Measurements from ENCODE around the gene SLC22A3.
"Not testable (repeated sequence)": the region's sequence is repeated elsewhere in the genome, so short reads cannot be mapped to it uniquely, and the experiment has no call there.

Gene SLC22A3

DNA sequence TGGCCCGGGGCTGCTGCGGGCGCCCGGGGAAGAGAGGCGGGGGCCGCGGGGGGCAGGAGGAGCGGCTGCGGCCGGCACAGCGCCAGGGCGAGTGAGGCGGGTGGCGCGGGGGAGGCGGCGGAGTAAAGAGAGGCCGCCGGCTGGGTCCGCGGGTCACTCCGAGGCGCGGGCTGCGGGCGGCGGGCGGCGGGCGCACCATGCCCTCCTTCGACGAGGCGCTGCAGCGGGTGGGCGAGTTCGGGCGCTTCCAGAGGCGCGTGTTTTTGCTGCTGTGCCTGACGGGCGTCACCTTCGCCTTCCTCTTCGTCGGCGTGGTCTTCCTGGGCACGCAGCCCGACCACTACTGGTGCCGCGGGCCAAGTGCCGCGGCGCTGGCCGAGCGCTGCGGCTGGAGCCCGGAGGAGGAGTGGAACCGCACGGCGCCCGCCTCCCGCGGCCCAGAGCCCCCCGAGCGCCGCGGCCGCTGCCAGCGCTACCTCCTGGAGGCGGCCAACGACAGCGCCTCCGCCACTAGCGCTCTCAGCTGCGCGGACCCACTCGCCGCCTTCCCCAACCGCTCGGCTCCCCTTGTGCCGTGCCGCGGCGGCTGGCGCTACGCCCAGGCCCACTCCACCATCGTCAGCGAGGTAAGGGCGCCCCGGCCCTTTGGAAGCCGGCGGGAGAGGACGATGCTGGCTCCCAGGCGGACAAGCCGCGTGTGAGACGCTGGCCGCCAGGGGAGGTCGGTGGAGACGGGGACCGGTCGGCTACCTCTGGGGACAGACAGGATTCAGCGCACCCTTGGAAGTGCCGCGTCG, at the start of gene SLC22A3:
Gene SLC22A3 (plus strand): TSS at position 156 of the 797 bp plus-strand sequence. CDS start 42 bp downstream, at position 198.
- DNase-seq: no peak

DNA sequence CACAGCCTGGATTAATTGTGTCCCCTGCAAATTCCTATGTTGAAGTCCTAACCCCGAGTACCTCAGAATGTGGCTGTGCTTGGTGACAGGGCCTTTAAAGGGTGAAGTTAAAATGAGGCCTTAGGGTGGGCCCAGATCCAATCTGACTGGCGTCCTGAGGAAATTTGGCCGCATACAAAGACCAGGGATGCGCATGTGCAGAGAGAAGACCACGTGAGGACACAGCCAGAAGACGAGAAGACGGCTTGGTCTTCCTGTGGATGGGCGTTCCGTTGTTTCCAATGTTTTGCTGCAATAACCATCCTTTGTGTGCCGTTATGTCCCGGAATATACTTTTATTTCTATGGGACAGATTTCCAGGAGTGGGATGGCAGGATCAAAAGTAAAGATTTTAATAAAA, 48.6 kb upstream of the SLC22A3 start:
- DNase-seq: no peak

GRCh38 chr6:160300076-160300695, 48.0 kb upstream of the SLC22A3 start:
- no peak for DNase-seq

GRCh38 chr6:160301339-160301738, 46.8 kb upstream of the SLC22A3 start:
- no peak for DNase-seq

DNA sequence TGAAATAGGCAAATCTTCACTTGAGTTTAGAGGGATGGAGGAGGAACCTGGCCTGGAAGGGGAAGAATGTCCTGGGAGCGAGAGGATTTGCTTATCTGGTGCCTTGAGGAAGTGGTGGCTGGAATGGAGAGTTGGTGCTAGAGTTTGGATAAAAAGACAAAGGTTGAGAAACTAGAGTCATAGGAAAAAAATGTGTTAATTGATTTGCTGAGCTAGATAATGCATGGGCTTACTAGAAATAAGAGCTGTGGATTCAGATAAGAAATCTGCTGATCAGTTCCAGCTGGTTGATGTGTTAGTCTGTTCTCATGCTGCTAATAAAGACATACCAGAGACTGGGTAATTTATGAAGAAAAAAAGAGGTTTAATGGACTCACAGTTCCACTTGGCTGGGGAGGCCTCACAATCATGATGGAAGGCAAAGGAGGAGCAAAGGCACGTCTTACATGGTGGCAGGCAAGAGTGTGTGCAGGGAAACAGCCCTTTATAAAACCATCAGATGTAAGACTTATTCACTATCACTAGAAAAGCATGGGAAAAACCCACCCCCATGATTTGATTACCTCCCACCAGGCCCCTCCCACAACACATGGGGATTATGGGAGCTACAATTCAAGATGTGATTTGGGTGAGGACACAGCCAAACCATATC, 45.6 kb upstream of the SLC22A3 start:
- DNase-seq: not testable (repeated sequence)

- no peak for DNase-seq
Observed at GRCh38 chr6:160303806-160304205, 44.4 kb upstream of the SLC22A3 start.

DNA sequence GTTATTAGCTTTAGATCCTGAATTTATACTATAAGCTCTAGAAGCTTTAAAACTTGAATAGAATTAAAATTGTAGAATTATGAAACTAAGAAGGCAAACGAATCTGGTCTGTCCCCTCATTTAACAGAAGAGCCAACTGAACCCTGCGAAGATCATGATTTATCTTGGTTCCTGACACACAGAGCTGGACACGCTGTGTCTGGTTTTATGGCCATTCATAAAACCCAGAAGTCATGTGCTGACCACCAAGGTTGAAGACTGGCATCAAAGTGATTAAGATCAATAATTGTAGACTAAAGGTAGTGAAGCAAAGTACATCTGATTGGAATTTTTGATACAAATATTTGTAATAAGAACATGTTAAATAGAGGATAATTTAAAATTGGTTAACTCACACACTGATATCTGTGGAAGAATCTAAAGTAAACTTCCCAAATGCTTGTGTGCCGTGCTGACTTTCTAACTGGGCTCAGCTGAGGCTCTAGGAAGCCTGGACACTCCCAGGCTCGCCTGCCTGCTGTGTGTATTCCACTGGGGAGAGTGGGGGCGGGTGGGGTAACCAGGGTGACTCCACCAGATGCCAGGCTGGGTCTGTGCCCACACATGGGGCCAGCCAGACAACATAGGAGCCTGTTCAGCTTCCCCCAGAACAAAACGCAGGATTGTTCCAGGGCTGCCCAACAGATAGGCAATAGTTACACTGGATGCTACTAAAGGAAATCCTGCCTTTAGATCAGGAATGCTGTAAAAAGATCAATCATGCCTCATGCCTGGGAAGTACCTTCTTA, 42.1 kb upstream of the SLC22A3 start:
- no peak for DNase-seq

GRCh38 chr6:160309718-160310117, 38.5 kb upstream of the SLC22A3 start:
- no peak for DNase-seq

DNA sequence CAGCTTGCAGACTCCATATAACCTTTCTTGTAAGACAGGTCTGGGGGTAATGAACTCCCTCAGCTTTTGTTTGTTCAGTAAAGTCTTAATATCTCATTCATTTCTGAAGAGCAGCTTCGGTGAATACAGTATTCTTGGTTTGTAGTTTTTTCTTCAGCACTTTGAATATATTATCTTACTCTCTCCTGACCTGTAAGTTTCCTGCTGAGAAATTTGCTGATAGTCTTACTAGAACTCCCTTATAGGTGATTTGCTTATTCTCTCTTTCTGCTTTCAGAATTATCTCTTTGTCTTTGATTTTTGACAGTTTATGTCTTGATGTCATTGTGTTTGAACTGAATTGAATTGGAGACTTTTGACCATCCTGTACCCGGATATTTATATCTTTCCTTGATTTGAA, 35.3 kb upstream of the SLC22A3 start:
- DNase-seq: no peak

DNA sequence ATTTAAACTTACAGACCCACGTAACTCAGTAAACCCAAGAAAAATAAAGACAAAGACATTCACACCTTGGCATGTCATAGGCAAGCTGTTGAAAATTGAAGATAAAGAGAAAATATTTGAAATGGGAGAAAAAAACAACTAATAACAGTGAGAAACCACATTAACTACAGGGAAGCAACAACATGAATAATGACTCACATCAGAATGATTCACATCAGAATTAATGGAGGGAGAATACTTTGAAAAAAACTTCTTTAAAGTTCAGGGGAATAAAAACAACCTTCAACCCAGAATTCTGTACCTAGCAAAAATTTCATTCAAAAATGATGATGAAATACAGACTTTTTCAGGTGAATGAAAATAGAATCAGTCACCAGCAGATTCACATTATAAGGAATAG, 32.9 kb upstream of the SLC22A3 start:
- no peak for DNase-seq

GRCh38 chr6:160316261-160316660, 31.9 kb upstream of the SLC22A3 start:
- no peak for DNase-seq

GRCh38 chr6:160319246-160319645, 28.9 kb upstream of the SLC22A3 start:
- no peak for DNase-seq

DNA sequence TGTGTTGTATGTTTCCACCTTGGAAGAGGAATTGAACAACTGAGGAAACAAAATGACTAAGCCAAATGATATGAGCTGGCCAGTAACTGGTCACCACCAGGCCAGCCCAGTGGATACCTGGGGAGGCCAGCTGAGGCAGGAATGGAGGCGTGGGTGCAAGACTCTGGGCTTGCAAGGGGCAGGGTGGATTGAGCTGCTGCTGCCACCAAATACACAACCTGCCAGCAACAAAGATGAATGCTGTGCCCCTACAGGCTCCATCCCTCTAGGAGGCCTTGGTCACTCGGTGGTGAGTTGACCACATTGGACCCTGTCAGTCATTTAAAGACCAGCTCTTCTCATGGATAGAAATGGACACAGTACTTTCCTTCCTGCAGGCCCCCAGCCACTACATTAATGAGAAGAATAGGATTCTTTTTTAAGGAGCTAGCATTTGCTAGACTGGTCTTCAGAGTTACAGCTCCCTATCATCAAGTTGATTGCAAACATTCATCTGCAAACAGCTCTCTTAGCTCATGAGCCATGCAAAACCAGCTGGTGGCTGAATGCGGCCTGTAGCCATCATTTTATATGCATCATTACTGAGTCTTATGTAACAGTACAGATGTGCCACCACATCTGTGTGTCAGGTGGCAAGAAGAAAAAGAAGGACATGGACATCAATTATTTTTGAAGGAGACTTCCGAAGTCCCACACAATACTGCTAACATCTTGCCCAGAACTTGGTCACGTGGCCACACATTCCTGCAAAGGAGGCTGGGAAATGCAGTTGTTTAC, 26.3 kb upstream of the SLC22A3 start:
- DNase-seq: no peak

DNA sequence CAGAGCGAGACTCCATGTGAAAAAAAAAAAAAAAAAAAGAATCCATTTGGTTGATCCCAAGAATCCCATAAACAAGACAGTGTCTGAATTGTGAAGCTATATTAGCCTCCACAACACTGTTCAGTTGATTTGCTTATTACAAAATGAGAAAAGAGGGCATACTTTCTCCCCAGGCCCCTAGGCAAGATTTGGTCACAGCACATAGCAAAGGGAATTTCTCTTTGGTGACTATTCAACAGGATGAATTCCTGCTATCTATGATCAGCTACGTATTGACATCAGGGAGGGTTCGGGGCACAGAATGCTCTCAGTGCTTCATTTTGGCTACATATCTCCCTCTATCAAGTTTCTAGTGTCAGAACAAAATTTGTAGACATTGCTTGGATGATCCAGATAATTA, 20.2 kb upstream of the SLC22A3 start:
- DNase-seq: no peak

- no peak for DNase-seq
Observed at GRCh38 chr6:160328447-160328846, 19.7 kb upstream of the SLC22A3 start.

DNA sequence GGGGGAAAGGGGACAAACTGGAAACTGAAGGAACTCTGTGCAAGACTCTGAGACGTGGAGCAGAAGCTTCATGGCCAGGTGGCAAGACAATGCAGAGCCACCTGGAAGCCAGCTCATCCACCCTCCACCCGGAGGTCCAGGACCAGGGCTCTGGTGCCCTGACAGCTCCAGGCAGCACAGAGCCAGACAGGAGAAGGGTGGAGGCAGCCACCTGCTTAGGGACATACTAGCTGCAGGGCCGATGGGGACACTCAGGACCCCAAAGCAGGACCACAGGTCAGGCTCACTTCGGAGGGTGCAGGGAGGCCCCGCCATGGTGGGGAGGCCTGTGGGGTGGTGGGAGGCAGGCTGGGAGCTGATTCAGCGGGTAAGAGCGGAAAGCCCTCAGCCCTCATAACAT, 19.0 kb upstream of the SLC22A3 start:
- no peak for DNase-seq

DNA sequence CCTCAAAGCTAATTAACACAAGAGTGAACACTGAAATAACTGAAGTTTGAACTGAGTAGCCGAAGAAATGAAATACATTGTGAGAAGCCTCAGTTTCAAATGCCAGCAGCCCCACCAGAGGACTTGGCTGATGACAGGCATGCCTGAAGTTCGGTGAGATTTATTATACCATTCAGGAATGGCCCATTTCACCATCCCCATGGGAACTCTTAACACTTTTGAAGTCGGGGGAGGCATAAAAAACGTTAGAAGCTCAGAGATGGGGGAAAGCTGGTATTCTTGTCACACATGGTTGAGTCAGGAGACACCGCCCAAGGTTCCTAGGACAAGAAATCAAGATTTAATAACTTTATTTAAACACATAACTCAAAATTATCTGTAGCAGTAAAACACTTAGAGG, 17.6 kb upstream of the SLC22A3 start:
- no peak for DNase-seq

DNA sequence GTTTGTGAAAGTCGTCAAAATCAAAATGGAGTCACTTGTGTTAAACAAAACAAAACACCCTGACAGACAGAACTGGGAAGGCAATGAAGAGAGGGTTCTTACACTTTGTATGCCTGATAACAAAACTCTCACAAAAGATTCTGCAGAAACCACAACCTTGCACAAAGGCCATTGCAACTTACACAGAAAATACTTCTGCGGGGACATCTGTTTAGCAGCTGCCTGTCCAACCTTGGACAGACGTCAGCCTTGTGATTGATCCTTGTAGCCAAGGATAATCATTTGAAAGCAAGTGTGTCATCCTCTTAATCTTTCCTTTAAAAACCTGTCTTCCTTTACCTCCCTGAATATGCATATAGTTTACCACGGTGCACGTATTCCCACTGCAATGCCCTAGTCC, 17.0 kb upstream of the SLC22A3 start:
- DNase-seq: no peak

DNA sequence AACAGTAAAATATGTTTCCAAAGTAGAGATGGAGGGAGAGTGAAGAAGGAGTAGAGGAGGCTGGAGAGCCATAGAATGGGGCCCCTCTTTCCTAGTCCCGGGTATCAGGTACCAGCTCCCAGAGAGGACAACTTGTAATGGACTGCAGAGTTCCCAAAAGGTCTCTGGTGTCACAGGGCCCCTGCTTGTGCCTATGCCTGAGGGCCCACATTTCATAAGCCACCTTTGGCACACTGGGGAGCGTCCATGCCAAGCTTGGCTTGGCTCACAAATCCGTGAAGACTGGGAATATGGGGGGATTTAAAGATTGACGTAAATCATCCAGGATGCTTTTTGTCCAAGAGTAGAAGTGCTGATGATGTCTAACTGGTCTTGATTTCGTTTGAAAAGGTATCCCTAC, 16.4 kb upstream of the SLC22A3 start:
- DNase-seq: no peak

GRCh38 chr6:160333101-160333500, 15.1 kb upstream of the SLC22A3 start:
- DNase-seq: no peak

DNA sequence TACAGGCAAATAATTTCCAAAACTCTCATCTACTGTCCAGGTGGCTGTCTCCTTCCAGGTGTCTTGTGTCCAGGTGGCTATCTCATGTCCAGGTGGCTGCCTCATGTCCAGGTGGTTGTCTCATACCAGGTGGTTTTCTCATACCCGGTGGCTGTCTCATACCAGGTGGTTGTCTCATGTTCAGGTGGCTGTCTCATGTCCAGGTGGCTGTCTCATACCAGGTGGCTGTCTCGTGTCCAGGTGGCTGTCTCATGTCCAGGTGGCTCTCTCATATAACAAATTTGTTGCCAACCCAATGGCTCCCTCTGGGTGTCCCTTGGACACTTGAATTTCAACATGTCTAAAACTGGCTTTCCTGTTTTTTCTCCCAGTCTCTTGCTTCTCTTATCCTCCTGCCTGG, 14.3 kb upstream of the SLC22A3 start:
- DNase-seq: no peak

- no peak for DNase-seq
Observed at GRCh38 chr6:160336200-160336599, 12.0 kb upstream of the SLC22A3 start.

DNA sequence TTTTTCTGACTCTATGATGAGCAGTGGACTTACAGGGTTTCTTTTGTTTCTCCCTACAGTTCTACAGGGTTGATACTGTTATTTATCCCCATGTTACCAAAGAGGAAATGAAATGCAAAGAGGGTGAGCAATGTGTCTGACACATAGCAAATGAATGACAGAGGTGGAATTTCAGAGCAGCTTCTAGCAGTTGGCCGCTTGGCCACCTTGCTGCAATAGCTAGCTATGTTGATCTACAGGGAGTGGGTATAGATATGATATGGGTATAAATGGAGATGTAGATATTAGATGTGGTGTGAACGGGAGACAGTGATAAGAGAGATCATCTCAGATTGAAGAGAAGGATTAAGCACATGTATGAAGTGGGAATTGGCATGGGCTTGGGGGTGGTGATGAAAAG, 10.9 kb upstream of the SLC22A3 start:
- DNase-seq: no peak
